K562 (cell line): ENCODE measurements around the gene DOK3. TPM values are rescaled to one million over a fixed set of nuclear protein-coding genes. Genes with fewer than 3 reads are reported as not detected.

Experiments used
- CREB1 ChIP-seq, 2 experiments: sonication (generic) in 1 of 2; formaldehyde crosslinking in 1 of 2; IDR thresholded peaks; 2 replicates each; pipeline versions ENCODE4 v1.6.1 to v1.8.0; 2012 to 2022; ENCODE audit warnings: inconsistent platforms in 1 of 2, mild to moderate bottlenecking in 1 of 2, missing genetic modification reagents in 1 of 2, moderate library complexity in 1 of 2
- DMBX1 ChIP-seq: fragments of 250-450 bp; sonication (Bioruptor Pico); IDR thresholded peaks from 2 replicates; pipeline ENCODE4 v1.8.0; 2022; ENCODE audit warnings: inconsistent platforms, mild to moderate bottlenecking, moderate library complexity, borderline replicate concordance
- DPF2 ChIP-seq: fragments of 450-650 bp; IDR thresholded peaks from 2 replicates; pipeline ENCODE4 v1.6.1; 2016
- ETV5 ChIP-seq: sonication (generic); formaldehyde crosslinking; IDR thresholded peaks from 2 replicates; pipeline ENCODE4 v1.4.0; 2020; ENCODE audit warnings: low read depth, mild to moderate bottlenecking, missing genetic modification reagents
- GATA2 ChIP-seq: sonication (generic); formaldehyde crosslinking; IDR thresholded peaks from 2 replicates; pipeline ENCODE4 v1.4.0; 2020; ENCODE audit warnings: mild to moderate bottlenecking, missing genetic modification reagents
- GATAD2A ChIP-seq: fragments of 450-650 bp; IDR thresholded peaks from 2 replicates; pipeline ENCODE4 v1.6.1; 2017
- KAT8 ChIP-seq: fragments of 450-650 bp; IDR thresholded peaks from 2 replicates; pipeline ENCODE4 v1.6.1; 2016; ENCODE audit warnings: low read depth, mild to moderate bottlenecking
- MEF2D ChIP-seq: conservative IDR thresholded peaks from 2 replicates; pipeline ENCODE4 v1.6.1; 2016; ENCODE audit warnings: low read depth, missing genetic modification characterization, missing compliant biosample characterization
- MIER1 ChIP-seq: fragments of 450-650 bp; IDR thresholded peaks from 2 replicates; pipeline ENCODE4 v1.6.1; 2016; ENCODE audit warnings: antibody characterized with exemption, mild to moderate bottlenecking, low read depth
- NBN ChIP-seq: fragments of 450-650 bp; IDR thresholded peaks from 2 replicates; pipeline ENCODE4 v1.6.1; 2016; ENCODE audit warnings: low read depth, mild to moderate bottlenecking
- NFE2L1 ChIP-seq: fragments of 450-650 bp; IDR thresholded peaks from 2 replicates; pipeline ENCODE4 v1.6.1; 2016; ENCODE audit warnings: missing genetic modification characterization, low read depth, mild to moderate bottlenecking, missing compliant biosample characterization, moderate library complexity, borderline replicate concordance
- NFIC ChIP-seq: fragments of 450-650 bp; IDR thresholded peaks from 2 replicates; pipeline ENCODE4 v1.6.1; 2017; ENCODE audit warnings: mild to moderate bottlenecking, inconsistent platforms
- NR1H2 ChIP-seq: sonication (generic); formaldehyde crosslinking; IDR thresholded peaks from 2 replicates; pipeline ENCODE4 v1.4.0; 2020; ENCODE audit warnings: mild to moderate bottlenecking, missing genetic modification reagents
- PHB2 ChIP-seq: fragments of 450-650 bp; IDR thresholded peaks from 2 replicates; pipeline ENCODE4 v1.6.1; 2017; ENCODE audit warnings: low read depth
- PTBP1 ChIP-seq: fragments of 200-400 bp; formaldehyde crosslinking; IDR thresholded peaks from 2 replicates; pipeline ENCODE4 v1.6.1; 2017; ENCODE audit warnings: low read depth, low read length
- SUPT5H ChIP-seq: fragments of 450-650 bp; IDR thresholded peaks from 2 replicates; pipeline ENCODE4 v1.6.1; 2016
- TEAD2 ChIP-seq: fragments of 450-650 bp; IDR thresholded peaks from 2 replicates; pipeline ENCODE4 v1.6.1; 2016; ENCODE audit warnings: missing genetic modification characterization, control low read depth, missing compliant biosample characterization
- TFAM ChIP-seq: fragments of 250-450 bp; sonication (Bioruptor Pico); conservative IDR thresholded peaks from 2 replicates; pipeline ENCODE4 v1.5.0; 2021; ENCODE audit warnings: mild to moderate bottlenecking, moderate library complexity
- ZBTB17 ChIP-seq: fragments of 450-650 bp; formaldehyde crosslinking; IDR thresholded peaks from 2 replicates; pipeline ENCODE4 v1.4.0; 2020; ENCODE audit warnings: mild to moderate bottlenecking
- ZNF232 ChIP-seq: sonication (generic); formaldehyde crosslinking; IDR thresholded peaks from 2 replicates; pipeline ENCODE4 v1.8.0; 2022; ENCODE audit warnings: mild to moderate bottlenecking, missing genetic modification reagents
- ZNF561 ChIP-seq: fragments of 450-650 bp; formaldehyde crosslinking; conservative IDR thresholded peaks from 2 replicates; pipeline ENCODE4 v1.4.0; 2020; ENCODE audit warnings: mild to moderate bottlenecking, moderate library complexity
- ZNF696 ChIP-seq: fragments of 250-450 bp; sonication (Bioruptor Pico); conservative IDR thresholded peaks from 2 replicates; pipeline ENCODE4 v1.4.0; 2020; ENCODE audit warnings: mild to moderate bottlenecking, moderate library complexity
- polyA plus RNA-seq, 8 experiments: library from polyadenylated mRNA; depleted of rRNA in 4 of 8; stranded (reverse) in 5 of 8; unstranded in 3 of 8; fragments of >200 nt; fragmentation: Nextera tagmentation in 2 of 8; fragmentation: Illumina TruSeq in 1 of 8; extraction: Ambion mirVana in 2 of 8; extraction: Trizol in 1 of 8; gene quantifications; 2 replicates each; pipeline versions ENCODE4 v1.2.1 to v1.2.3, GENCODE V29; 2011 to 2014; ENCODE audit warnings: inconsistent platforms in 1 of 8, missing spikeins in 1 of 8
- total RNA-seq, 7 experiments: library from RNA; depleted of rRNA in 6 of 7; stranded (reverse); fragments of >200 nt in 6 of 7; fragmentation: Illumina TruSeq in 2 of 7; extraction: Trizol in 2 of 7; gene quantifications; 2 replicates each; pipeline versions ENCODE4 v1.2.1 to v1.2.3, GENCODE V29; 2011 to 2021; ENCODE audit warnings: low replicate concordance in 1 of 7
- TF ChIP-seq, protein P1 (sequence below), 2 experiments: fragments of 200-800 bp in 1 of 2; sonication (Bioruptor generic) in 1 of 2; sonication (generic) in 1 of 2; formaldehyde crosslinking in 1 of 2; IDR thresholded peaks in 1 of 2; conservative IDR thresholded peaks in 1 of 2; 2 replicates each; pipeline versions ENCODE4 v1.5.0 to v1.6.1; 2016 to 2020; ENCODE audit warnings: missing compliant biosample characterization in 1 of 2, missing genetic modification characterization in 1 of 2, missing genetic modification reagents in 1 of 2
- TF ChIP-seq, protein P2 (sequence below): fragments of 450-650 bp; IDR thresholded peaks from 2 replicates; pipeline ENCODE4 v1.6.1; 2016; ENCODE audit warnings: mild to moderate bottlenecking

DOK3 gene
- total and polyA plus RNA-seq, 9 of the 15 experiments (the other 6 are each of a cell fraction or from before 2014, with no cell fraction given) = 1.3 to 23.0 (median 8.0) TPM

DNA sequence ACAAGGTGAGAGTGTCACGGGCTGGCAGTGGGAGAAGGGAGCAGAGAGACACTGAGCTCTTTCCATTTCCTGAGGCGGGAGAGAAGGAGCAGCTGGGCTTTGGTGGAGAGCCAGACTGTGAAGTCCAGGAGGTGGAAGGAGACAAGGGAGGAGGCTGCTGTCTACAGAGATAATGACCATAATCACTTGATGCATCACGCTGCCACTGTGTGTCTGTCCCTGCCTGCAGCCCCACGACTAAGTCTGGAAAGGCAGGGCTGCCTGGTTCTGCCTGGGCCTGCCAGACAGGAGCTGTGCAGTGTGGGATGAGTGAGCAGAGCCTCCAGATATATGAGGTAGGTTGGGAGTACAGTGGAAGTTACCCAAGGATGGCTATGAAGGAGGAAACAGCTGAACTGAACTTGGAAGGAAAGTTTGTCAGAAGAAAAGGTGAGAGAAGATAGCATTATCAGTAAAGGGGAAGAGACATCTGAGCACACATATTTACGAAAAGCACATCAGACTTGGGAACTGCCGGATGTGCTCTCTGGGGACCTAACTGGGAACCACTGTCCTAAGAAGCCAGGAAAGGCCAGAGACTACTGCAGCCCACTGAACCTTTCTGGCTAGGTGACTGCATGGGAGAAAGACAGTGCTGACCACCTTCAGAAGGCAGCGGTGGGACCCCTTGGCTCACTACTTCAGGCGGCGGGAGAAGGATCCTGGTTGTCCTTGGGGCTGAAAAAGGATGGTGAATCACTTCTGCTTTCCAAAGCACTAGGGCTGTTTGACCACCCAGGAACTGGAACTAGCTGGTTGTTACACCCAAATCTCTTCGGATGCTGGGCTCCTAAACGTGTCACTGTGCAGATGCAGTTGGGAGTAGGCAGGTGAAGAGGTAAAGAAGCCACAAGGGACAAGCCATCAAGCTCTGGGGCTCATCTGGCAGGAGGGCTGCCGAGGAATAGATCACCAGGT is 19.9 kb upstream of the DOK3 start (continued):
- TF ChIP-seq NFIC (peak; percentile 85), NR1H2 (CRISPR knock-in tag) (no peak), ZNF696 (CRISPR knock-in tag) (no peak), SUPT5H (no peak), TFAM (no peak), PHB2 (peak; percentile 54; the same call in 1 of the 2 replicates), KAT8 (no peak), GATA2 (CRISPR knock-in tag) (peak; percentile 93), TEAD2 (tag) (no peak), ZBTB17 (CRISPR knock-in tag) (no peak), ETV5 (CRISPR knock-in tag) (peak; percentile 25; the same call in 1 of the 2 replicates), DMBX1 (CRISPR knock-in tag) (peak; percentile 61), MIER1 (no peak), ZNF561 (CRISPR knock-in tag) (no peak), PTBP1 (no peak), GATAD2A (no peak), MEF2D (tag) (0 out of 2 replicates have a peak, but pooled peaks have one; percentile 25), ZNF232 (no peak), NFE2L1 (no peak), NBN (no peak), DPF2 (peak; percentile 86), CREB1 (IDR thresholded peaks at IDR 0.05) (0 out of 2 replicates have a peak, but pooled peaks have one; percentile 44), CREB1 (CRISPR knock-in tag; IDR thresholded peaks at IDR 0.05) (no peak; the same call in 1 of the 2 replicates)
- TF ChIP-seq, protein P1, sequence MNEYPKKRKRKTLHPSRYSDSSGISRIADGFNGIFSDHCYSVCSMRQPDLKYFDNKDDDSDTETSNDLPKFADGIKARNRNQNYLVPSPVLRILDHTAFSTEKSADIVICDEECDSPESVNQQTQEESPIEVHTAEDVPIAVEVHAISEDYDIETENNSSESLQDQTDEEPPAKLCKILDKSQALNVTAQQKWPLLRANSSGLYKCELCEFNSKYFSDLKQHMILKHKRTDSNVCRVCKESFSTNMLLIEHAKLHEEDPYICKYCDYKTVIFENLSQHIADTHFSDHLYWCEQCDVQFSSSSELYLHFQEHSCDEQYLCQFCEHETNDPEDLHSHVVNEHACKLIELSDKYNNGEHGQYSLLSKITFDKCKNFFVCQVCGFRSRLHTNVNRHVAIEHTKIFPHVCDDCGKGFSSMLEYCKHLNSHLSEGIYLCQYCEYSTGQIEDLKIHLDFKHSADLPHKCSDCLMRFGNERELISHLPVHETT (CRISPR knock-in tag; conservative IDR thresholded peaks at IDR 0.05 in 1 of 2, IDR thresholded peaks at IDR 0.05 in 1 of 2) = peak in 1 of 2 experiments; percentile 56; a peak in 1 of 4 replicates
- TF ChIP-seq, protein P2, sequence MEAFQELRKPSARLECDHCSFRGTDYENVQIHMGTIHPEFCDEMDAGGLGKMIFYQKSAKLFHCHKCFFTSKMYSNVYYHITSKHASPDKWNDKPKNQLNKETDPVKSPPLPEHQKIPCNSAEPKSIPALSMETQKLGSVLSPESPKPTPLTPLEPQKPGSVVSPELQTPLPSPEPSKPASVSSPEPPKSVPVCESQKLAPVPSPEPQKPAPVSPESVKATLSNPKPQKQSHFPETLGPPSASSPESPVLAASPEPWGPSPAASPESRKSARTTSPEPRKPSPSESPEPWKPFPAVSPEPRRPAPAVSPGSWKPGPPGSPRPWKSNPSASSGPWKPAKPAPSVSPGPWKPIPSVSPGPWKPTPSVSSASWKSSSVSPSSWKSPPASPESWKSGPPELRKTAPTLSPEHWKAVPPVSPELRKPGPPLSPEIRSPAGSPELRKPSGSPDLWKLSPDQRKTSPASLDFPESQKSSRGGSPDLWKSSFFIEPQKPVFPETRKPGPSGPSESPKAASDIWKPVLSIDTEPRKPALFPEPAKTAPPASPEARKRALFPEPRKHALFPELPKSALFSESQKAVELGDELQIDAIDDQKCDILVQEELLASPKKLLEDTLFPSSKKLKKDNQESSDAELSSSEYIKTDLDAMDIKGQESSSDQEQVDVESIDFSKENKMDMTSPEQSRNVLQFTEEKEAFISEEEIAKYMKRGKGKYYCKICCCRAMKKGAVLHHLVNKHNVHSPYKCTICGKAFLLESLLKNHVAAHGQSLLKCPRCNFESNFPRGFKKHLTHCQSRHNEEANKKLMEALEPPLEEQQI = no peak
